Hematopoietic multipotent progenitor cell (in vitro differentiated cells): ENCODE data around the gene FEM1A. TPM values are rescaled to one million over a fixed set of nuclear protein-coding genes. Genes with fewer than 3 reads are reported as not detected.
"Not testable (repeated sequence)": the region's sequence is repeated elsewhere in the genome, so short reads cannot be mapped to it uniquely, and the experiment has no call there.

Experiments used
- DNase-seq, 3 donors: peaks; one replicate each; pipeline ENCODE4 v3.0.0-alpha.2; 2011 to 2015; ENCODE audit warnings: low read depth in 2 of 3, low spot score in 2 of 3
- total RNA-seq: library from RNA; depleted of rRNA; stranded (reverse); fragments of >200 nt; gene quantifications from one replicate; pipeline ENCODE4 v1.2.3, GENCODE V29; 2012

FEM1A gene, protein sequence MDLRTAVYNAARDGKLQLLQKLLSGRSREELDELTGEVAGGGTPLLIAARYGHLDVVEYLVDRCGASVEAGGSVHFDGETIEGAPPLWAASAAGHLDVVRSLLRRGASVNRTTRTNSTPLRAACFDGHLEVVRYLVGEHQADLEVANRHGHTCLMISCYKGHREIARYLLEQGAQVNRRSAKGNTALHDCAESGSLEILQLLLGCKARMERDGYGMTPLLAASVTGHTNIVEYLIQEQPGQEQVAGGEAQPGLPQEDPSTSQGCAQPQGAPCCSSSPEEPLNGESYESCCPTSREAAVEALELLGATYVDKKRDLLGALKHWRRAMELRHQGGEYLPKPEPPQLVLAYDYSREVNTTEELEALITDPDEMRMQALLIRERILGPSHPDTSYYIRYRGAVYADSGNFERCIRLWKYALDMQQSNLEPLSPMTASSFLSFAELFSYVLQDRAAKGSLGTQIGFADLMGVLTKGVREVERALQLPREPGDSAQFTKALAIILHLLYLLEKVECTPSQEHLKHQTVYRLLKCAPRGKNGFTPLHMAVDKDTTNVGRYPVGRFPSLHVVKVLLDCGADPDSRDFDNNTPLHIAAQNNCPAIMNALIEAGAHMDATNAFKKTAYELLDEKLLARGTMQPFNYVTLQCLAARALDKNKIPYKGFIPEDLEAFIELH
- total RNA-seq = 21.0 TPM

- DNase-seq = peak; percentile 95 to 100 (median 100)
Measured at GRCh38 chr19:4791183-4792018, at the start of gene FEM1A. TSS of gene FEM1A (plus strand) at chr19:4791734. CDS start at chr19:4791855, 121 bp downstream.

GRCh38 chr19:4742723-4743646 is 48.5 kb upstream of the FEM1A start:
- DNase-seq = no peak

DNA sequence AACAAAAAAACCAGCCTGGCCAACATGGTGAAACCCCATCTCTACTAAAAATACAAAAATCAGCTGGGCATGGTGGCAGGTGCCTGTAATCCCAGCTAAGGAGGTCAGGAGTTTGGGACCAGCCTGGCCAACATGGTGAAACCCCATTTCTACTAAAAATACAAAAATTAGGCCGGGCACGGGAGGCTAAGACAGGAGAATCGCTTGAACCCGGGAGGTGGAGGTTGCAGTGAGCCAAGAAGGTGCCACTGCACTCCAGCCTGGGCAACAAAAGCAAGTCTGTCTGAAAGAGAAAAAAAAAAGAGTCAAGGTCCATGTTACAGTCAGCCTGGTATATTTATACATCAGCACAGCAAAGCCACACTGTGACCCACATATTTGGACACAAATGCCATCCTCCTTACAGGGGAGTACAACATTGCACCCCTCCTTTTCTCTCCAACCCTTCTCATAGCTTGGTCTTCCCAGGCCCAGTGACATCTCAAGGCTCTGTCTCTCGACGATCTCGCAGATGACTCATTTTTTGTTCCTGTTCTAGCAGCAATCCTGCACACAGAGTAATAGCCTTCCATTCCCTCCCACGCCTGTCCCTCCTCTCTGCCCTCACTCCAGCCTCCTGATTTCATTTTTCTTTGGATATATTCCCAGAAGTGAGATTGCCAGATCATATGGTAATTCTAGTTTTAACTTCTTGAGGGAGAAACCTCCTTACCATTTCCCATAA is 46.9 kb upstream of the FEM1A start:
- DNase-seq = no peak

DNA sequence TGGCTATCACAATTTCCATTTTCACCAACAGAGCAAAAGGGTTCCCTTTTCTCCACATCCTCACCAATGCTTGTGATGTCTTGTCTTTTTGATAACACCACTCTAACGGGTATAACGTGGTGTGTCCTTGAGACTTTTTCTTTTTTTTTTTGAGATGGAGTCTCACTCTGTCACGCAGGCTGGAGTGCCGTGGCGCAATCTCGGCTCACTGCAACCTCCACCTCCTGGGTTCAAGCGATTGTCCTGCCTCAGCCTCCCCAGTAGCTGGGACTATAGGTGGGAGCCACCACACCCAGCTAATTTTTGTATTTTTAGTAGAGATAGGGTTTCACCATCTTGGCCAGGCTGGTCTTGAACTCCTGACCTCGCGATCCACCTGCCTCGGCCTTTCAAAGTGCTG is 46.4 kb upstream of the FEM1A start:
- not testable (repeated sequence) for DNase-seq

GRCh38 chr19:4745986-4746385 is 45.5 kb upstream of the FEM1A start:
- no peak for DNase-seq

DNA sequence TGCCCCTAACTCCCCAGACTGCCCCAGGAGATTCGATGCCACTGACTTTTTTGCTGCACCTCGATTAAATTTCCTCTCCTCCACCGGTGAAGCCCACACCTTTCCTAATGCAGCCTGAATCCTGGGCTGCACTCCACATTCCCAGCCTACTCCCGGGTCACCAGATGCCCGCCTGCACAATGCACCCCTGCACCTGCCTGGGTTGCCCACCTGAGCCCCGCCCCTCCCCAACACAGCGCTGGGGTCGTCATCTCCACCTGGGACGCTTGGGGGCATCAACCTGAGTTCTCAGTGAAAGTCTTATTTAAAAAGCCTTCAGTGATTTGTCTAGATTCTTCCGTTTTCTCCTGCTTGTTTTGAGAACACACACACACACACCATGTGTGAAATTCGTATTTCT is 43.3 kb upstream of the FEM1A start:
- DNase-seq = no peak

- DNase-seq = no peak
Measured at GRCh38 chr19:4748589-4748988, 42.9 kb upstream of the FEM1A start.

- DNase-seq = no peak
Measured at GRCh38 chr19:4749870-4750590, 41.5 kb upstream of the FEM1A start.

DNA sequence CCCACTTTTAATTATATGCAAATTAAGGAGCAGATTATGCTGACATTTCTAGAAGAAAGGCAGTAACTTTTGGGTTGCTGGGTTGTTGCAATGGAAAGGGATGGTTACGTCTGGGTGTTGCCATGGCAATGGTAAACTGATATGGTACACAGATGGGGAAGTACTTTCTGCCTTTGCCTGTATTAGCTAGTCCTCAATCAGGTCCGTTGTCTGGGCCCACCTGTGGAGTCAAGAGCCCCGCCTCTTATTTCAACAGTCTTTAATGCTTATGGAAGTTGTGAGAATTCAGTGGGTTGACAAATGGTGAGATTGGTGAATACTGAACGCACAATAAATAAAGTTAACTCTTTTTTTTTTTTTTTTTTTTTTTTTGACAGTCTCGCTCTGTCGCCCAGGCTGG is 37.3 kb upstream of the FEM1A start:
- DNase-seq = peak in 2 of 3 donors; percentile 33 to 56

GRCh38 chr19:4755459-4755858 is 36.1 kb upstream of the FEM1A start:
- DNase-seq = no peak

DNA sequence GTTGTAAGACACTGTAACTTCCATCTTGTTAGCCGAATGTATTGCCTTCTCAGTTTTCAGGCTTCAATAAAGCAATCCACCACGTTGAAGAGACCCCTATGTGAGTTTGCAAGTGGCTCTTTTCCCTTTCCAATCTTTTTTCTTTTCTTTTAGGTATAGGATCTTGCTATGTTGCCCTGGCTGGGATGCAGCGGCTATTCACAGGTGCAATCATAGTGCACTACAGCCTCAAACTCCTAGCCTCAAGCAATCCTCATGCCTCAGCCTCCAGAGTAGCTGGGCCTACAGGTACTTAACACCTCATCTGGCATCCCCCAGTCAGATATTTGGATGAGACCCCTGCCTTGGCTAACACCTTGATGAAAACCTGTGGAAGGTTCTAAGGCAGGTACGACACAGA is 33.5 kb upstream of the FEM1A start:
- DNase-seq = no peak

- no peak for DNase-seq
Measured at GRCh38 chr19:4758659-4759058, 32.9 kb upstream of the FEM1A start.

GRCh38 chr19:4759388-4760284 is 31.9 kb upstream of the FEM1A start:
- peak; percentile 11 to 88 (median 87) for DNase-seq

DNA sequence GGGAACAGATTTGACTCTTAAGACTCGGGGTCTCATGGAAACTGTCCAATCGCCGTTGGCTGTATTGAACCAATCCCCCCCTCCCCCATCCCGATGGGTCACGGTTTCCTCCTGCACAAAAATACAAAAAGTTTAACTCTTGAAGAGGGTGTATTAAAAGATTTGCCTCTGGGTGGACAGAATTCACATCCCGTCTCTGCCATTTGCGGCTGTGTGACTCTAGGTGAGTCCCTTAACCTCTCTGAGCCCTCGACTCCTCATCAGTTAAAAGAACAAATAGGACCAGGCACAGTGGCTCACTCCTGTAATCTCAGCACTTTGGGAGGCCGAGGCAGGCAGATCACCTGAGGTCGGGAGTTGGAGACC is 31.3 kb upstream of the FEM1A start:
- DNase-seq = no peak

GRCh38 chr19:4763021-4763420 is 28.5 kb upstream of the FEM1A start:
- DNase-seq = no peak

GRCh38 chr19:4764393-4764660 is 27.2 kb upstream of the FEM1A start:
- no peak for DNase-seq

DNA sequence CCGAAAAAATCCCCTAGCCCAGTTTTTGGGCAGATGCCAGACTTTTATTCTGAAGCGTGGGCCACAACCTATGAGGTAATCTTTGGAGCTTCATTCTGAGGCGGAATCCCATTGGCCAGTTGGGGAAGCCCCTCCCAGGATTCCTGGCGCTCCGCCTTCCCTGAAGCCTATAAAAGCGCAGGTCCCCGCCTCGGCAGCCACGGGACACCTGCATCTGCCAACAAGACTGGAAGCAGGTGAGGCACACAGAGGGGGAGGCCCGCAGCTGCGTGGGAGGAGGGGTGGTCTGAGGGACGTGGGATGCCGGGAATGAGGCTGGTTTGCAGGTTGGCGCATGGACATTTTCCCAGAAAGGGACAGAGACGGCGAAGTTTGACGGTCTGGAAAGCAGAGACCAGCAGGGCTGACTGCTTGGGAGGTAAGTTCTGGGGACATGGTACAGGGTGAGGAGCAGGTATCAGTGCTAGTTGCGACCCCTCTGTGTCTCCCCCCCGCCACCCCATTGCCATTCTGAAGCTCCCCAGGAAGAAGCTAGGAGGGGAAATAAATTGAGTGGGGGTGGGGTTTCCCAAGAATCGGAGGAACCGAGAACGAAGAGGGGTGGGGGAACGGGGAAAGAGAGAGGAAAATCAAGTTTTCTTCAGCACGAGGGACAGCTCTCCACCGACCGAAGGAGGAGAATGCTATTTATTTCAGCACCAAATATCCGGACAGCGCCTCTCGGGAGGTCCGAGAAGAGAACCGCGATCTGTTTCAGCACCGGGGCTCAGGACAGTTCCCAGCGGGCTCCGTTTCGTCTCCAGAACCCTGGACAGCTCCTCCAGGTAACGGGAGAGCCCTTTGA is 22.4 kb upstream of the FEM1A start:
- peak; percentile 59 to 96 (median 92) for DNase-seq
